Omental fat pad (tissue), 4 donors: ENCODE data around the gene PCMTD2. TPM values are rescaled to one million over a fixed set of nuclear protein-coding genes. Genes with fewer than 3 reads are reported as not detected.
"Not testable (repeated sequence)": the region's sequence is repeated elsewhere in the genome, so short reads cannot be mapped to it uniquely, and the experiment has no call there.

Experiments used
- ATAC-seq: fragments of 150-250 bp; one replicate; pipeline ENCODE4 v1.9.1; 2016; ENCODE audit warnings: mild to moderate bottlenecking, moderate library complexity; ENCODE audit not compliant: low FRiP score
- DNase-seq: peaks from one replicate; pipeline ENCODE4 v3.0.0-alpha.2; 2019; ENCODE audit warnings: low spot score
- total RNA-seq, 4 donors: library from RNA; depleted of rRNA; stranded (reverse); fragments of >200 nt; gene quantifications; one replicate each; pipeline ENCODE4 v1.1.0, GENCODE V29; 2016
- TF ChIP-seq, protein P1 (sequence below), 3 donors: fragments of 450-650 bp; IDR thresholded peaks; one replicate each; pipeline ENCODE4 v1.5.1; 2016 to 2017; ENCODE audit warnings: antibody characterized with exemption in 3 of 3, mild to moderate bottlenecking in 3 of 3, moderate library complexity in 2 of 3

Gene PCMTD2
- total RNA-seq, 4 donors from 2014 or later = 31.7 to 97.9 (median 70.7) TPM

DNA sequence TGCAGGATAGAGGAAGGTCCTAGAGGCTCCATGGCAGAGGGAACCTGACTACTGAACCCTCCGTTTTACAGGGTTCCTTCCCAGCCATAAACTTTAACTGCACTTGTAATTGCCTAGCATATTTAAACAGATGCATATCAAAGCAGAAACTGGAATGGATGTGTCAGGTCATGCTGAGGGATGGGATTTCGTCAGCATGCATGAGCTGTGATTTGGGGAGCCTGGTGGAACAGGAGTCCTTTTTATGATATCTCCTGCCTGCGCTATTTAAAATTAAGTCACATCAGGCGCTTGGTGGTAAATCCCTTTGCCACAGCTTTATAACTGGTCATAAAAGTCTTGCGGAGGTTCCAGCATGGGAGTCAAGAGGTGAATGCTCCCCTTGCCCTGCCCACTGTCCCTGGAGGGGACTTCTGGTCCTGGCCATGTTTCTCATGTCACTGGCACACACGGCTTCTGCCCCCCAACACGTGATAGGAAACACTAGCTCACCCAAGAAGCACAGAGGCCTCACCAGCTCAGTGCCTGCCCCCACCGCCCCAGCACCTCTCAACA is 26.0 kb upstream of the PCMTD2 start:
- no peak for DNase-seq
- ATAC-seq = no peak
- TF ChIP-seq, protein P1, sequence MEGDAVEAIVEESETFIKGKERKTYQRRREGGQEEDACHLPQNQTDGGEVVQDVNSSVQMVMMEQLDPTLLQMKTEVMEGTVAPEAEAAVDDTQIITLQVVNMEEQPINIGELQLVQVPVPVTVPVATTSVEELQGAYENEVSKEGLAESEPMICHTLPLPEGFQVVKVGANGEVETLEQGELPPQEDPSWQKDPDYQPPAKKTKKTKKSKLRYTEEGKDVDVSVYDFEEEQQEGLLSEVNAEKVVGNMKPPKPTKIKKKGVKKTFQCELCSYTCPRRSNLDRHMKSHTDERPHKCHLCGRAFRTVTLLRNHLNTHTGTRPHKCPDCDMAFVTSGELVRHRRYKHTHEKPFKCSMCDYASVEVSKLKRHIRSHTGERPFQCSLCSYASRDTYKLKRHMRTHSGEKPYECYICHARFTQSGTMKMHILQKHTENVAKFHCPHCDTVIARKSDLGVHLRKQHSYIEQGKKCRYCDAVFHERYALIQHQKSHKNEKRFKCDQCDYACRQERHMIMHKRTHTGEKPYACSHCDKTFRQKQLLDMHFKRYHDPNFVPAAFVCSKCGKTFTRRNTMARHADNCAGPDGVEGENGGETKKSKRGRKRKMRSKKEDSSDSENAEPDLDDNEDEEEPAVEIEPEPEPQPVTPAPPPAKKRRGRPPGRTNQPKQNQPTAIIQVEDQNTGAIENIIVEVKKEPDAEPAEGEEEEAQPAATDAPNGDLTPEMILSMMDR (IDR thresholded peaks at IDR 0.05) = no peak

- TF ChIP-seq, protein P1 (IDR thresholded peaks at IDR 0.05) = no peak
- no peak for ATAC-seq
Observed at GRCh38 chr20:64230461-64231145, 24.9 kb upstream of the PCMTD2 start.

GRCh38 chr20:64231621-64232550 is 23.7 kb upstream of the PCMTD2 start:
- no peak for ATAC-seq
- TF ChIP-seq, protein P1 (IDR thresholded peaks at IDR 0.05) = no peak

More at GRCh38 chr20:64230461-64231145, 24.9 kb upstream of the PCMTD2 start:
- no peak for DNase-seq

GRCh38 chr20:64232794-64233193 is 22.8 kb upstream of the PCMTD2 start:
- TF ChIP-seq, protein P1 (IDR thresholded peaks at IDR 0.05) = no peak
- no peak for DNase-seq
- no peak for ATAC-seq

More at GRCh38 chr20:64231621-64232550, 23.7 kb upstream of the PCMTD2 start:
- DNase-seq = no peak

DNA sequence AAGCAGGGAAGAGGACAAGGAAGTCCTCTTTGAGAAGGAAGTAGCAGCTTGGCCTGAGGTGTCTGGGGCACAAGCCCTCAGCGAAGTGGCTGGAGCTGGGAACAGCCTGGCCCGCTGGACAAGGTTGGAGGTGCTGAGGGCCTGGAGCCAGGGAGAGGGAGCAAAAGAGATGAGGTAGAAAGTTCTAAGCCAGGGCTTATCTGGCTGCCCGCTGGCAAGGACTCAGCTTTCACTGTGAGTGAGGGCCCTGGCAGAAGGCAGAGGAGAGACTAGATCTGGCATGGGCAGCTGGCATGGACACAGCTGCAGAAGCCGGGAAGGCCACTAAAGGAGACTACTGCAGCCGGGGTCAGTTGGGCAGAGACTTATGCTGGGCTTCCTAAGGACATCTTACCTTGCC is 21.8 kb upstream of the PCMTD2 start:
- ATAC-seq (no peak), DNase-seq (no peak)
- TF ChIP-seq, protein P1 (IDR thresholded peaks at IDR 0.05) = no peak

DNA sequence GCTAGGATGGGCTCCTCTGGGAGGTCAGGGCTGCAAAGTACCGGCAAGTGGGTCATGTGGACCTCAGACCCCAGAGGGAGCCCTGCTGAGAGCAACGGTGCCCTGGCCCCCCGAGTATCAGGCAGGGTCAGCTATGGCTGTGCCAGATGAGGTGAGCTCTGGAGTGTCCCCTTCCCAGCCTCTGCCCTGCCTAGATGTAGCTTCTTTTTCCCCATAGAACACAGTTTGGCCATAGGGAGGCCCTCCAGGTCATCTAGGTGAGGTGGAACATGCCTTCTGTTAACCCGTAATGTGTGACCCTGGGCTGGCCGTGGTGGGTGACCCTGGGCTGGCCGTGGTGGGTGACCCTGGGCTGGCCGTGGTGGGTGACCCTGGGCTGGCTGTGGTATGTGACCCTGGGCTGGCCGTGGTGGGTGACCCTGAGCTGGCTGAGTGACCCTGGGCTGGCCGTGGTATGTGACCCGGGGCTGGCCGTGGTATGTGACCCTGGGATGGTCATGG is 21.2 kb upstream of the PCMTD2 start:
- ATAC-seq = no peak
- DNase-seq = no peak
- TF ChIP-seq, protein P1 (IDR thresholded peaks at IDR 0.05) = no peak

DNA sequence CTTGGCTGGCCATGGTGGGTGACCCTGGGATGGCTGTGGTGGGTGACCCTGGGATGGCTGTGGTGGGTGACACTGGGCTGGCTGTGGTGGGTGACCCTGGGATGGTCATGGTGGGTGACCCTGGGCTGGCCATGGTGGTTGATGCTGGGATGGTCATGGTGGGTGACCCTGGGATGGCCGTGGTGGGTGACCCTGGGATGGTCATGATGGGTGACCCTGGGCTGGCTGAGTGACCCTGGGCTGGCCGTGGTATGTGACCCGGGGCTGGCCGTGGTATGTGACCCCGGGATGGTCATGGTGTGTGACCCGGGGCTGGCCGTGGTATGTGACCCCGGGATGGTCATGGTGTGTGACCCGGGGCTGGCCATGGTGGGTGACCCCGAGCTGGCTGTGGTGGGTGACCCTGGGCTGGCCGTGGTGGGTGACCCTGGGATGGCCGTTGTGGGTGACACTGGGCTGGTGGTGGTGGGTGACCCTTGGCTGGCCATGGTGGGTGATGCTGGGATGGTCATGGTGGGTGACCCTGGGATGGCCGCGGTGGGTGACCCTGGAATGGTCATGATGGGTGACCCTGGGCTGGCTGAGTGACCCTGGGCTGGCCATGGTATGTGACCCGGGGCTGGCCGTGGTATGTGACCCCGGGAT is 20.5 kb upstream of the PCMTD2 start:
- not testable (repeated sequence) for DNase-seq, ATAC-seq
